Loucy (cell line): ENCODE data around the gene ACAD9.

Experiments
- H2AFZ ChIP-seq: fragments of 200-600 bp; sonication (generic); 2 replicates; pipeline ENCODE4 v1.6.0; 2016; ENCODE audit warnings: antibody characterized with exemption, mild to moderate bottlenecking, low read length, moderate library complexity
- H3F3A ChIP-seq: fragments of 200-600 bp; 2 replicates; pipeline ENCODE4 v1.6.0; 2016; ENCODE audit warnings: antibody characterized with exemption, low read depth, mild to moderate bottlenecking
- H3K27me3 ChIP-seq: fragments of 200-600 bp; sonication (generic); 2 replicates; pipeline ENCODE4 v1.6.1; 2014; ENCODE audit warnings: low read length, mild to moderate bottlenecking; ENCODE audit not compliant: insufficient read depth, poor library complexity, severe bottlenecking
- H3K36me3 ChIP-seq: fragments of 200-600 bp; sonication (generic); 2 replicates; pipeline ENCODE4 v1.6.1; 2016; ENCODE audit warnings: low read length; ENCODE audit not compliant: insufficient read depth
- H3K4me1 ChIP-seq: fragments of 200-600 bp; sonication (generic); 2 replicates; pipeline ENCODE4 v1.5.1; 2014; ENCODE audit warnings: low read length, mild to moderate bottlenecking; ENCODE audit not compliant: insufficient read depth, poor library complexity, severe bottlenecking
- H3K4me2 ChIP-seq: fragments of 200-600 bp; sonication (generic); 2 replicates; pipeline ENCODE4 v1.6.0; 2014; ENCODE audit warnings: antibody characterized with exemption, low read length, low read depth, mild to moderate bottlenecking; ENCODE audit not compliant: poor library complexity, severe bottlenecking
- H3K4me3 ChIP-seq: fragments of 200-600 bp; sonication (generic); 2 replicates; pipeline ENCODE4 v1.5.1; 2014; ENCODE audit warnings: low read length, mild to moderate bottlenecking, mixed read lengths; ENCODE audit not compliant: poor library complexity, severe bottlenecking
- H3K79me2 ChIP-seq: fragments of 200-600 bp; sonication (generic); 2 replicates; pipeline ENCODE4 v1.6.1; 2014; ENCODE audit warnings: low read length; ENCODE audit not compliant: insufficient read depth
- H3K9ac ChIP-seq: fragments of 200-600 bp; sonication (generic); 2 replicates; pipeline ENCODE4 v1.6.0; 2014; ENCODE audit warnings: mild to moderate bottlenecking, low read depth, low read length, moderate library complexity; ENCODE audit not compliant: poor library complexity, severe bottlenecking
- H3K9me2 ChIP-seq: fragments of 200-600 bp; sonication (generic); replicated peaks from 2 replicates; pipeline ENCODE4 v1.6.1; 2016; ENCODE audit warnings: low read depth, low read length, mixed read lengths
- H3K9me3 ChIP-seq: fragments of 200-600 bp; sonication (generic); 2 replicates; pipeline ENCODE4 v1.6.1; 2014; ENCODE audit warnings: mild to moderate bottlenecking, antibody characterized with exemption, low read length, low read depth; ENCODE audit not compliant: insufficient read depth
- H4K20me1 ChIP-seq: fragments of 200-600 bp; sonication (generic); 2 replicates; pipeline ENCODE4 v1.6.0; 2014; ENCODE audit warnings: antibody characterized with exemption, low read length, mild to moderate bottlenecking; ENCODE audit not compliant: insufficient read depth, poor library complexity, severe bottlenecking
- EZH2phosphoT487 ChIP-seq: fragments of 200-600 bp; IDR thresholded peaks from 2 replicates; pipeline ENCODE4 v1.6.1; 2018; ENCODE audit warnings: antibody characterized with exemption, mild to moderate bottlenecking, moderate library complexity, borderline replicate concordance
- TF ChIP-seq, protein P1 (sequence below): fragments of 200-600 bp; sonication (generic); conservative IDR thresholded peaks from 2 replicates; pipeline ENCODE4 v1.5.1; 2014; ENCODE audit warnings: mild to moderate bottlenecking, antibody characterized with exemption, low read length

The ACAD9 gene

DNA sequence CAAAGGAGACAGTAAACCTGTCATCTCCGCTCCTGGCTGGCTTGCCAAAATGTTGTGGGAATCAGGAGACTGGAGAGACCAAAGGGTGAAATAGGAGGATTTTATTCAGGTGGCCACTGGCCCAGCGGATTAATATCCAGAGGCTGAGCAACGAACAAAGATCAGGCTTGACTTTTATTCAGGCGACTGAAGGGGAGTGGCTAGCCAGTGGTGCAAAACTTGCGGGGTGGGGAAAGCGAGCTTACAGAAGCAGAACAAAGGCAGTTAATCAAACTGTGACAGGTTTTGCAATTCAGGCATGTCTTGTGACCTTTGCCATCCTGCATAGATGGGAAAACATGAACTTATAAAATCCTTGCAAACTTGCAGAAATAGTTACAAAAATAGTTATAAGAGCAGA lies 19.8 kb upstream of the ACAD9 start:
- Histone ChIP-seq H3K27me3 (no peaks in the 10 kb centered on the region), H3K9ac (no peak overlapping the region), H2AFZ (no peak overlapping the region), H4K20me1 (no peaks in the 10 kb centered on the region), H3K4me2 (no peak overlapping the region), H3K36me3 (no peaks in the 10 kb centered on the region), H3K9me2 (no peaks in the 10 kb centered on the region), H3F3A (no peaks in the 10 kb centered on the region), H3K79me2 (no peaks in the 10 kb centered on the region), H3K4me1 (no peaks in the 10 kb centered on the region), H3K4me3 (no peak overlapping the region), H3K9me3 (peaks cover 31% of the 10 kb centered on the region)
- no peak for TF ChIP-seq EZH2phosphoT487
- TF ChIP-seq, protein P1, sequence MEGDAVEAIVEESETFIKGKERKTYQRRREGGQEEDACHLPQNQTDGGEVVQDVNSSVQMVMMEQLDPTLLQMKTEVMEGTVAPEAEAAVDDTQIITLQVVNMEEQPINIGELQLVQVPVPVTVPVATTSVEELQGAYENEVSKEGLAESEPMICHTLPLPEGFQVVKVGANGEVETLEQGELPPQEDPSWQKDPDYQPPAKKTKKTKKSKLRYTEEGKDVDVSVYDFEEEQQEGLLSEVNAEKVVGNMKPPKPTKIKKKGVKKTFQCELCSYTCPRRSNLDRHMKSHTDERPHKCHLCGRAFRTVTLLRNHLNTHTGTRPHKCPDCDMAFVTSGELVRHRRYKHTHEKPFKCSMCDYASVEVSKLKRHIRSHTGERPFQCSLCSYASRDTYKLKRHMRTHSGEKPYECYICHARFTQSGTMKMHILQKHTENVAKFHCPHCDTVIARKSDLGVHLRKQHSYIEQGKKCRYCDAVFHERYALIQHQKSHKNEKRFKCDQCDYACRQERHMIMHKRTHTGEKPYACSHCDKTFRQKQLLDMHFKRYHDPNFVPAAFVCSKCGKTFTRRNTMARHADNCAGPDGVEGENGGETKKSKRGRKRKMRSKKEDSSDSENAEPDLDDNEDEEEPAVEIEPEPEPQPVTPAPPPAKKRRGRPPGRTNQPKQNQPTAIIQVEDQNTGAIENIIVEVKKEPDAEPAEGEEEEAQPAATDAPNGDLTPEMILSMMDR, result no peak

DNA sequence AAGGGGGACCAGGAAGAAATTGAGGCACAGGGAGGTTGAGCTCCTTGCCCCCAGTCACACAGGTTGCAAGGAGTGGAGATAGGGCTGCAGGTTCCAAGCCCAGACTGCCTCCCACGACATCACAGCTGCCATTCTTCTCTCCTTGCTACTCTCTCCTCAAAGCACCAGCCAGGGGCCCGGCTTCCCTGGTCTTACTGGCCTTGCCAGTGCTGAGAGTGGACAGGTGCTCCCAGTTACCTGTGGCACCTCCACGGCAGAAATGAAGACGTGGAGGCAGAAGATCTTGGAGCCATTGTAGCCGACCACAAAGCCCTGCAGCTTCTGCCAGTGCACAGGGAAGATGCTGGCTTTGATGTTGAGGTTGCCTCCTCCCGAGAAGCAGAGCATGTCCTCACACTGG lies 17.9 kb upstream of the ACAD9 start:
- Histone ChIP-seq H3K9ac (no peak overlapping the region), H3K9me3 (peaks cover 22% of the 10 kb centered on the region), H3K4me1 (no peaks in the 10 kb centered on the region), H4K20me1 (no peaks in the 10 kb centered on the region), H3F3A (no peaks in the 10 kb centered on the region), H3K36me3 (no peaks in the 10 kb centered on the region), H2AFZ (no peak overlapping the region), H3K27me3 (no peaks in the 10 kb centered on the region), H3K79me2 (no peaks in the 10 kb centered on the region), H3K4me3 (no peak overlapping the region), H3K4me2 (no peak overlapping the region), H3K9me2 (no peaks in the 10 kb centered on the region)
- TF ChIP-seq, protein P1, result no peak
- no peak for TF ChIP-seq EZH2phosphoT487

DNA sequence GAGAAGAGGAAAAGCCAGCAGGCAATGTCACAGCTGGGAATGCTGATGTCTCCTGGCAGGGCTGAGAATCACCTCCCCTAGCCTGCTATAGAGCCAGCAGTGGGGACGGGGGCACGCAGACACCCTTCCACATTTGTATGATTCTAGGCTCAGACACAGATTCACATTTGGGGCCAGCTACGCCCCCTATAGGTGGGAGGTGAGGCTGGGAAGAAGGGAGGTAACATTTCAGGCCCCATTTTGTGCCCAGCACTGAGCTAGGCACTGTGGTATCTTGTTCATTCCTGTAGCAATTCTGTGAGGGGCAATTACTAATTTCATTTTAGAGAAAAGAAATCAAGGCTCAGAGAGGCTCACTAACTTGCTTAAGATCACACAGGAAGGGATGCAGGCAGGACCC lies 15.9 kb upstream of the ACAD9 start:
- no peak overlapping the region for H2AFZ ChIP-seq
- no peak overlapping the region for H3K4me3 ChIP-seq
- H3K79me2 ChIP-seq, result no peaks in the 10 kb centered on the region
- H3K9me2 ChIP-seq, result no peaks in the 10 kb centered on the region
- TF ChIP-seq EZH2phosphoT487, result no peak
- TF ChIP-seq, protein P1, result peak; percentile 61
- no peaks in the 10 kb centered on the region for H3F3A ChIP-seq
- H3K4me1 ChIP-seq, result no peaks in the 10 kb centered on the region
- H3K27me3 ChIP-seq, result no peaks in the 10 kb centered on the region
- peaks cover 19% of the 10 kb centered on the region for H3K9me3 ChIP-seq
- H4K20me1 ChIP-seq, result no peaks in the 10 kb centered on the region
- H3K9ac ChIP-seq, result no peak overlapping the region
- no peak overlapping the region for H3K4me2 ChIP-seq
- no peaks in the 10 kb centered on the region for H3K36me3 ChIP-seq
